H1 (cell line): Measurements from ENCODE around the gene CCDC92B. TPM values are rescaled to one million over a fixed set of nuclear protein-coding genes. Genes with fewer than 3 reads are reported as not detected.

Experiments
- CTCF ChIA-PET: fragments of 300-600 bp; sonication (Branson Sonifier 250); formaldehyde crosslinking; loops from one replicate; lab custom pipeline; 2021; ENCODE audit not compliant: partially characterized antibody; lab: Charles Lee
- POLR2A ChIA-PET: fragments of 300-600 bp; sonication (Branson Sonifier 250); formaldehyde crosslinking; loops from one replicate; lab custom pipeline; 2021; ENCODE audit warnings: inconsistent platforms; ENCODE audit not compliant: partially characterized antibody; lab: Charles Lee
- DNase-seq, 2 experiments: peaks; one replicate each; pipeline versions ENCODE4 v3.0.0 to v3.0.0-alpha.2; 2010 to 2022; ENCODE audit warnings: low spot score in 2 of 2, low read depth in 1 of 2, mixed read lengths in 1 of 2
- FAIRE-seq: peaks from 2 replicates; lab custom pipeline; 2011; peaks lifted over from hg19 to GRCh38; lab: Jason Lieb, UNC
- H2AFZ ChIP-seq: 2 replicates; pipeline ENCODE4 v1.8.1; 2012; ENCODE audit warnings: low read length, inconsistent platforms
- H2AK5ac ChIP-seq: 2 replicates; pipeline ENCODE4 v1.6.1; 2013; ENCODE audit warnings: low read depth, low read length
- H2BK120ac ChIP-seq: replicated peaks from 2 replicates; pipeline ENCODE3; 2013; ENCODE audit warnings: low read depth, low read length, inconsistent platforms
- H2BK12ac ChIP-seq: 2 replicates; pipeline ENCODE4 v1.6.1; 2013; ENCODE audit warnings: low read depth, low read length
- H2BK15ac ChIP-seq: 2 replicates; pipeline ENCODE4 v1.6.1; 2013; ENCODE audit warnings: low read length
- H2BK20ac ChIP-seq: 2 replicates; pipeline ENCODE4 v1.6.1; 2013; ENCODE audit warnings: low read length
- H2BK5ac ChIP-seq: 2 replicates; pipeline ENCODE4 v1.6.1; 2013; ENCODE audit warnings: low read depth, low read length
- H3K14ac ChIP-seq: 2 replicates; pipeline ENCODE4 v1.6.1; 2013; ENCODE audit warnings: inconsistent platforms; ENCODE audit not compliant: insufficient read length
- H3K18ac ChIP-seq: 2 replicates; pipeline ENCODE4 v1.6.1; 2013; ENCODE audit warnings: low read length; ENCODE audit errors: extremely low read depth
- H3K23ac ChIP-seq: 2 replicates; pipeline ENCODE4 v1.6.1; 2013; ENCODE audit warnings: inconsistent platforms; ENCODE audit not compliant: insufficient read length
- H3K23me2 ChIP-seq: 2 replicates; pipeline ENCODE4 v1.6.1; 2013; ENCODE audit warnings: low read depth, low read length
- H3K27ac ChIP-seq: 2 replicates; pipeline ENCODE4 v1.6.1; 2011; ENCODE audit warnings: low read depth, low read length, inconsistent platforms
- H3K27me3 ChIP-seq, 4 experiments: replicated peaks in 1 of 4; 1 replicate in 1 of 4; 2 replicates in 3 of 4; pipeline versions ENCODE4 v1.6.1 to v1.8.1; 2011 to 2013; ENCODE audit warnings: low read length in 3 of 4, mild to moderate bottlenecking in 3 of 4, inconsistent platforms in 2 of 4, mixed read lengths in 2 of 4, moderate library complexity in 1 of 4; ENCODE audit not compliant: control insufficient read depth in 3 of 4, insufficient read depth in 3 of 4; ENCODE audit errors: extremely low read depth in 1 of 4
- H3K36me3 ChIP-seq, 4 experiments: 2 replicates each; pipeline versions ENCODE4 v1.6.1 to v1.8.1; 2011 to 2013; ENCODE audit warnings: mild to moderate bottlenecking in 4 of 4, low read length in 3 of 4, moderate library complexity in 2 of 4, control low read depth in 1 of 4, inconsistent platforms in 1 of 4; ENCODE audit not compliant: insufficient read depth in 4 of 4, control insufficient read depth in 2 of 4
- H3K4ac ChIP-seq: replicated peaks from 2 replicates; pipeline ENCODE3; 2013; ENCODE audit warnings: low read length, low read depth, mixed read lengths, inconsistent platforms; ENCODE audit not compliant: insufficient read length
- H3K4me1 ChIP-seq, 4 experiments: replicated peaks in 1 of 4; 1 replicate in 1 of 4; 2 replicates in 3 of 4; pipeline versions ENCODE4 v1.6.1 to v1.8.1; 2011 to 2013; ENCODE audit warnings: low read length in 3 of 4, inconsistent platforms in 2 of 4, mixed read lengths in 1 of 4; ENCODE audit not compliant: insufficient read depth in 4 of 4, control insufficient read depth in 3 of 4
- H3K4me2 ChIP-seq, 2 experiments: 2 replicates each; pipeline versions ENCODE4 v1.6.1 to v1.8.1; 2011 to 2013; ENCODE audit warnings: low read depth in 2 of 2, low read length in 2 of 2, control low read depth in 1 of 2, inconsistent platforms in 1 of 2, mild to moderate bottlenecking in 1 of 2; ENCODE audit not compliant: insufficient read depth in 1 of 2
- H3K4me3 ChIP-seq, 4 experiments: fragments of 200-600, 300-600 bp in 1 of 4; sonication (generic), shearing (Covaris generic), sonication (Bioruptor Twin) in 1 of 4; 2 replicates each; pipeline versions ENCODE4 v1.5.1 to v1.8.1; 2011 to 2016; ENCODE audit warnings: low read length in 4 of 4, low read depth in 3 of 4, control low read depth in 2 of 4, inconsistent platforms in 2 of 4, mild to moderate bottlenecking in 2 of 4, mixed read lengths in 1 of 4, moderate library complexity in 1 of 4; ENCODE audit not compliant: insufficient read depth in 2 of 4; ENCODE audit errors: extremely low read depth in 1 of 4
- H3K56ac ChIP-seq: replicated peaks from 2 replicates; pipeline ENCODE3; 2013; ENCODE audit warnings: low read depth, mild to moderate bottlenecking, mixed read lengths, low read length, inconsistent platforms; ENCODE audit not compliant: insufficient read length
- H3K79me1 ChIP-seq: 2 replicates; pipeline ENCODE4 v1.6.1; 2013; ENCODE audit warnings: low read depth, low read length, control low read depth
- H3K79me2 ChIP-seq, 2 experiments: 2 replicates each; pipeline versions ENCODE4 v1.6.1 to v1.8.1; 2012 to 2013; ENCODE audit warnings: low read length in 2 of 2, mild to moderate bottlenecking in 2 of 2, inconsistent platforms in 1 of 2; ENCODE audit not compliant: insufficient read depth in 2 of 2, control insufficient read depth in 1 of 2
- H3K9ac ChIP-seq, 4 experiments: replicated peaks in 1 of 4; 1 replicate in 1 of 4; 2 replicates in 3 of 4; pipeline versions ENCODE4 v1.6.1 to v1.8.1; 2011 to 2013; ENCODE audit warnings: low read depth in 3 of 4, low read length in 3 of 4, control low read depth in 2 of 4, mild to moderate bottlenecking in 2 of 4, moderate library complexity in 2 of 4, inconsistent platforms in 1 of 4; ENCODE audit errors: extremely low read depth in 1 of 4
- H3K9me3 ChIP-seq, 2 experiments: 2 replicates each; pipeline versions ENCODE4 v1.6.1 to v1.8.1; 2012 to 2013; ENCODE audit warnings: mild to moderate bottlenecking in 2 of 2, moderate library complexity in 2 of 2, control low read depth in 1 of 2, inconsistent platforms in 1 of 2, low read depth in 1 of 2, low read length in 1 of 2, mixed read lengths in 1 of 2; ENCODE audit not compliant: insufficient read depth in 2 of 2
- H4K20me1 ChIP-seq, 2 experiments: replicated peaks in 1 of 2; 2 replicates each; pipeline versions ENCODE3 to v1.8.1; 2011 to 2013; ENCODE audit warnings: inconsistent platforms in 2 of 2, low read length in 2 of 2, mild to moderate bottlenecking in 1 of 2; ENCODE audit not compliant: insufficient read depth in 2 of 2, control insufficient read depth in 1 of 2
- H4K5ac ChIP-seq: 2 replicates; pipeline ENCODE4 v1.6.1; 2013; ENCODE audit warnings: low read length, low read depth, mixed read lengths, inconsistent platforms; ENCODE audit not compliant: insufficient read length
- H4K8ac ChIP-seq: 2 replicates; pipeline ENCODE4 v1.8.0; 2013; ENCODE audit warnings: mild to moderate bottlenecking, moderate library complexity, low read length, inconsistent platforms; ENCODE audit not compliant: insufficient read depth; ENCODE audit errors: extremely low read depth
- H4K91ac ChIP-seq: replicated peaks from 2 replicates; pipeline ENCODE3; 2013; ENCODE audit warnings: low read length, mixed read lengths, inconsistent platforms; ENCODE audit not compliant: insufficient read length
- CEBPB ChIP-seq: IDR thresholded peaks from 2 replicates; pipeline ENCODE4 v1.6.1; 2012; ENCODE audit warnings: low read depth, low read length
- KDM1A ChIP-seq: fragments of 200-600, 300-600 bp; sonication (generic); IDR thresholded peaks from 2 replicates; pipeline ENCODE4 v1.7.1; 2016; ENCODE audit warnings: mild to moderate bottlenecking, low read length, borderline replicate concordance
- RBBP5 ChIP-seq: IDR thresholded peaks from 2 replicates; pipeline ENCODE4 v1.7.1; 2012; ENCODE audit warnings: low read depth, mild to moderate bottlenecking, inconsistent platforms, low read length, moderate library complexity, borderline replicate concordance
- WGBS, 2 experiments: shearing (Covaris generic) in 1 of 2; methylation state at CpG; one replicate each; pipeline versions ENCODE4 v1.1.6 to v1.1.7; 2013 to 2015; ENCODE audit warnings: low lambda C conversion rate in 2 of 2, mixed read lengths in 2 of 2, inconsistent platforms in 1 of 2, low coverage in 1 of 2, missing lambda C conversion rate in 1 of 2; ENCODE audit not compliant: insufficient replicate concordance in 2 of 2, insufficient coverage in 1 of 2, insufficient read length in 1 of 2; ENCODE audit errors: extremely low coverage in 1 of 2, missing lambda C conversion rate in 1 of 2; 5-methylcytosine and 5-hydroxymethylcytosine counted together
- polyA plus RNA-seq, 7 experiments: library from polyadenylated mRNA; depleted of rRNA in 3 of 7; stranded (reverse) in 5 of 7; unstranded in 2 of 7; fragments of >200 nt in 5 of 7; fragments of 200-250 nt in 2 of 7; gene quantifications; 1 replicate in 5 of 7; 2 replicates in 1 of 7; 4 replicates in 1 of 7; pipeline versions ENCODE4 v1.2.1 to v1.2.3, GENCODE V29; 2011 to 2013; ENCODE audit warnings: missing spikeins in 2 of 7, mixed read lengths in 2 of 7
- total RNA-seq: library from RNA; stranded (reverse); fragmentation: NEBNext Ultra II Directional; extraction: Animal tissue kit (Norgen Biotek cat#: 25700); gene quantifications from 2 replicates; pipeline ENCODE4 v1.2.1, GENCODE V29; 2021

The CCDC92B gene
- total and polyA plus RNA-seq, 2 of the 8 experiments (the other 6 are each of a cell fraction or from before 2014, with no cell fraction given) = 5.5 to 12.1 TPM

GRCh38 chr17:2730764-2731353, 18.6 kb downstream of the CCDC92B start:
- no peak overlapping the region for H3K4me2 ChIP-seq
- no peak overlapping the region for H3K4ac ChIP-seq
- H4K5ac ChIP-seq = no peak overlapping the region
- H2BK15ac ChIP-seq = no peak overlapping the region
- H3K36me3 ChIP-seq = peaks cover 0 to 10% (median 2%) of the 10 kb centered on the region in 4 experiments; a peak in 3 of 8 replicates
- no peak overlapping the region for H2AK5ac ChIP-seq
- no peak overlapping the region for H2BK20ac ChIP-seq
- H3K23me2 ChIP-seq = no peaks in the 10 kb centered on the region; the same call in 1 of the 2 replicates
- no peak overlapping the region for H3K18ac ChIP-seq
- no peaks in the 10 kb centered on the region for H3K79me1 ChIP-seq
- no peaks in the 10 kb centered on the region for H3K4me1 ChIP-seq
- no peak overlapping the region for H3K14ac ChIP-seq
- H4K8ac ChIP-seq = no peak overlapping the region; the same call in 1 of the 2 replicates
- H4K91ac ChIP-seq = no peak overlapping the region
- H4K20me1 ChIP-seq = peaks cover 2 to 5% of the 10 kb centered on the region in 2 experiments
- H2AFZ ChIP-seq = no peak overlapping the region
- H2BK12ac ChIP-seq = no peak overlapping the region
- no peak overlapping the region for H3K23ac ChIP-seq
- CTCF ChIA-PET = interaction anchor here (0.9 kb wide), 2 partner anchors 21 kb away, joined by 3 read pairs; no protein-coding TSS in a partner anchor
- POLR2A ChIA-PET = interaction anchor here (1.0 kb wide), 2 partner anchors 17 to 20 kb away, joined by 3 to 4 read pairs; no protein-coding TSS in a partner anchor
- WGBS, 2 experiments = 91% methylated on average over 17 of the region's 17 CpGs; no CpG with 5 or more reads in 1 of the 2 experiments
- H3K27ac ChIP-seq = no peak overlapping the region
- H2BK120ac ChIP-seq = no peak overlapping the region
- H3K9ac ChIP-seq = no peak overlapping the region
- no peaks in the 10 kb centered on the region for H3K79me2 ChIP-seq
- no peaks in the 10 kb centered on the region for H3K27me3 ChIP-seq
- H3K4me3 ChIP-seq = no peak overlapping the region
- H3K9me3 ChIP-seq = no peaks in the 10 kb centered on the region
- no peak overlapping the region for H3K56ac ChIP-seq
- DNase-seq (no peak), FAIRE-seq (no peak)
- no peak overlapping the region for H2BK5ac ChIP-seq
- TF ChIP-seq CEBPB (no peak), KDM1A (no peak), RBBP5 (no peak)
